Right atrium auricular region (tissue), 2 donors: Measurements from ENCODE around the gene QSER1. TPM values are rescaled to one million over a fixed set of nuclear protein-coding genes. Genes with fewer than 3 reads are reported as not detected.
"Not testable (repeated sequence)": the region's sequence is repeated elsewhere in the genome, so short reads cannot be mapped to it uniquely, and the experiment has no call there.

ENCODE experiments used
- DNase-seq: peaks from one replicate; pipeline ENCODE4 v3.0.0-alpha.2; 2019; ENCODE audit warnings: low spot score
- H3K27ac ChIP-seq, 2 donors: fragments of 200-600 bp; sonication (generic); 1 replicate in 1 of 2; 2 replicates in 1 of 2; pipeline ENCODE4 v1.5.1; 2016 to 2019
- H3K27me3 ChIP-seq, 2 donors: fragments of 200-600 bp; sonication (generic); one replicate each; pipeline versions ENCODE4 v1.5.1 to v1.6.0; 2017 to 2019
- H3K36me3 ChIP-seq: fragments of 200-600 bp; sonication (generic); one replicate; pipeline ENCODE4 v1.5.1; 2016
- H3K4me1 ChIP-seq, 2 donors: fragments of 200-600 bp; sonication (generic); one replicate each; pipeline versions ENCODE4 v1.5.1 to v1.6.0; 2017 to 2019
- H3K4me3 ChIP-seq, 2 donors: fragments of 200-600 bp; sonication (generic); 1 replicate in 1 of 2; 2 replicates in 1 of 2; pipeline ENCODE4 v1.5.1; 2017 to 2019; ENCODE audit warnings: mild to moderate bottlenecking in 1 of 2, moderate library complexity in 1 of 2
- H3K9me3 ChIP-seq, 2 donors: fragments of 200-600 bp; sonication (generic); one replicate each; pipeline ENCODE4 v1.5.1; 2019
- total RNA-seq, 2 donors: library from RNA; depleted of rRNA; stranded (reverse); fragments of >200 nt; gene quantifications; one replicate each; pipeline ENCODE4 v1.1.0, GENCODE V29; 2016
- TF ChIP-seq, protein P1 (sequence below), 2 donors: fragments of 200-600 bp; sonication (generic); IDR thresholded peaks; one replicate each; pipeline ENCODE4 v1.5.1; 2019; ENCODE audit warnings: antibody characterized with exemption in 2 of 2

The QSER1 gene
- total RNA-seq, 2 donors from 2014 or later = 17.5 to 23.7 TPM

DNA sequence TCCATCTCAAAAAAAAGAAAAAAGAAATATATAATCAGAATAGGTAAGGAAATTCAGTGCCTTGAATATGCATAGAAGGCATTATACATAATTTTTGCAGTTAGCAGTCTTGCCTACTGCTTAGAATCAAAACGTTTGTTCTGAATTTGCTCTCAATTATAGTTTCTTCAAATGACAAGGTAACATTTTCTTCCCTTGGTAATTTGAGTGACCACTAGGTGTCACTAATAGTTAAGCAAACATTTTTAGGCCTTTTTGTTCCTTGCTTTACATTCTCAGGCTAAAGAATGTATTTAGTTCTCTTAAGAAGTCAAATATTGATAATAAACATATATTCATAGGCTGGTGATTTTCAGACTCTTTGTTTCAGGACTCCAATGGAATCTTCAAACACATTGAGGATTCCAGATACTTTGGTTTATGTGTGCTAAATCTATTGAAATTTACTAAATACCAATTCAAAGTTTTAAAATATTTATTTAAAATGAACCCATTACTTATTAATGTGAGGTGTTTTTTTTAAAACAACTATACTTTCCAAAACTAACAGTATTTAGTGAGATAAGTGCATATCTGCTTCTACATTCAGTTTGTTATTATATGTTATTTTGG lies 68.0 kb downstream of the QSER1 start:
- no peaks in the 10 kb centered on the region for H3K9me3 ChIP-seq
- no peak overlapping the region for H3K27ac ChIP-seq
- no peaks in the 10 kb centered on the region for H3K27me3 ChIP-seq
- TF ChIP-seq, protein P1, sequence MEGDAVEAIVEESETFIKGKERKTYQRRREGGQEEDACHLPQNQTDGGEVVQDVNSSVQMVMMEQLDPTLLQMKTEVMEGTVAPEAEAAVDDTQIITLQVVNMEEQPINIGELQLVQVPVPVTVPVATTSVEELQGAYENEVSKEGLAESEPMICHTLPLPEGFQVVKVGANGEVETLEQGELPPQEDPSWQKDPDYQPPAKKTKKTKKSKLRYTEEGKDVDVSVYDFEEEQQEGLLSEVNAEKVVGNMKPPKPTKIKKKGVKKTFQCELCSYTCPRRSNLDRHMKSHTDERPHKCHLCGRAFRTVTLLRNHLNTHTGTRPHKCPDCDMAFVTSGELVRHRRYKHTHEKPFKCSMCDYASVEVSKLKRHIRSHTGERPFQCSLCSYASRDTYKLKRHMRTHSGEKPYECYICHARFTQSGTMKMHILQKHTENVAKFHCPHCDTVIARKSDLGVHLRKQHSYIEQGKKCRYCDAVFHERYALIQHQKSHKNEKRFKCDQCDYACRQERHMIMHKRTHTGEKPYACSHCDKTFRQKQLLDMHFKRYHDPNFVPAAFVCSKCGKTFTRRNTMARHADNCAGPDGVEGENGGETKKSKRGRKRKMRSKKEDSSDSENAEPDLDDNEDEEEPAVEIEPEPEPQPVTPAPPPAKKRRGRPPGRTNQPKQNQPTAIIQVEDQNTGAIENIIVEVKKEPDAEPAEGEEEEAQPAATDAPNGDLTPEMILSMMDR (IDR thresholded peaks at IDR 0.05) = peak; percentile 48 to 73
- DNase-seq = no peak
- H3K4me3 ChIP-seq = no peak overlapping the region
- H3K4me1 ChIP-seq = no peaks in the 10 kb centered on the region
- peaks cover 5% of the 10 kb centered on the region for H3K36me3 ChIP-seq

DNA sequence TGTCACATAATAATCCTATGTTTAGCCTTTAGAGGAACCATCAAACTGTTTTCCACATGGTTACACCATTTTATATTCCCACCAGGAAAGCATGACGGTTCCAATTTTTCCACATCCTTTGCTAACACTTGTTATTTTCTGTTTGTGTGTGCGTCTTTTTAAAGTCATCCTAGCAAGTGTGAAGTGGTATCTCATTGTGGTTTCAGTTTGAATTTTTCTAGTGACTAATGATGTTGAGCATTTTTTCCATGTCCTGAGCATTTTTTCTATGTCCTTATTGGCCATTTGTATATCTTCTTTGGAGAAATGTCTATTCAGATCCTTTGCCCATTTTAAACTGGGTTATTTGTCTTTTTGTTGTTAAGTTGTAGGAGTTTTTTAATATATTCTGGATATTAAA lies 69.4 kb downstream of the QSER1 start:
- DNase-seq = no peak
- no peak overlapping the region for H3K27ac ChIP-seq
- H3K36me3 ChIP-seq = no peaks in the 10 kb centered on the region
- TF ChIP-seq, protein P1 (IDR thresholded peaks at IDR 0.05) = no peak
- H3K9me3 ChIP-seq = no peaks in the 10 kb centered on the region
- H3K27me3 ChIP-seq = no peaks in the 10 kb centered on the region
- H3K4me1 ChIP-seq = no peaks in the 10 kb centered on the region
- H3K4me3 ChIP-seq = no peak overlapping the region

- Histone ChIP-seq H3K27me3 (no peaks in the 10 kb centered on the region), H3K36me3 (no peaks in the 10 kb centered on the region), H3K4me1 (no peaks in the 10 kb centered on the region), H3K9me3 (no peaks in the 10 kb centered on the region), H3K27ac (no peak overlapping the region), H3K4me3 (no peak overlapping the region)
- DNase-seq = no peak
- TF ChIP-seq, protein P1 (IDR thresholded peaks at IDR 0.05) = no peak
These were observed 71.1 kb downstream of the QSER1 start for GRCh38 chr11:32963721-32964120.

DNA sequence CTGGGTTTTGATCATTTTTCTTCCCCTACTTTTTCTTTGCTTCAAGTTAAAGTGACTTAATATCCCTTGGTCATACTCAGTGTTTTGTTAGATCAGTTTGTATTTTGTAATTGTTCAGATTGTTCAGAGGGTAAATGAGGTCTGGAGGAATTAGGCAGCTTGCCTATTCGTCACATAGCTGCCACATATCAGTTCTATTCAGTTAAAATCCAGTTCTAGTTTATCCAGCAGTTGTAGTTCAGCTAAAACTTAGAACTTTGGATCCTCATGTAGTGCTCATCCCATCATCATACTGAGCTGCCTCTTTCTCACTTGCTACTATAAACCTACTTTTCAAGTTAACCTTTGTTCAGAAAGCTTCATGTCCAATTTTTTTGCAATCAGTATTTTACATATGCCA lies 75.9 kb downstream of the QSER1 start:
- Histone ChIP-seq H3K27me3 (no peaks in the 10 kb centered on the region), H3K4me3 (no peak overlapping the region), H3K36me3 (peaks cover 5% of the 10 kb centered on the region), H3K27ac (no peak overlapping the region), H3K4me1 (no peaks in the 10 kb centered on the region), H3K9me3 (no peaks in the 10 kb centered on the region)
- TF ChIP-seq, protein P1 (IDR thresholded peaks at IDR 0.05) = no peak
- no peak for DNase-seq

GRCh38 chr11:32972233-32972632 lies 79.6 kb downstream of the QSER1 start:
- not testable (repeated sequence) for DNase-seq, H3K9me3 ChIP-seq, H3K27me3 ChIP-seq, H3K4me3 ChIP-seq, H3K27ac ChIP-seq, H3K4me1 ChIP-seq
- H3K36me3 ChIP-seq = peaks cover 11% of the 10 kb centered on the region

DNA sequence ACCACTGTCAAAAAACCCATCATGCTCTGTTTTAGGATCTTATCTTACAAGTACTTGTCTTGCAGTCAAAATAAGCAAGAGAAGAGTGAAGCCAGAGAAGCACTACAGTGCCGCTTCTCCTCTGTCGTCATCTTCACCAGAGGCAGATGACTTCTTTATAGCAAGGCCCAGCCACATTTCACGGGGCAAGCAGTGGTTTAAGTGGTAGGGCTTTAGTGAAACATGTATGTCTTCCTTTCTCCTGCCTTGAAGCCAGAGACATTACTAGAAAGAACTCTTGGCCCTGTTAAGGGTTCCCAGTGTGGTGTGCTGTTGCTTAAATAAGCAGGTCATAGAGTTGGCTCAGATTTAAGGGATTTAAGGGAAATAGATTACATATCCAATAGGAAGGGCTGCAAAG lies 80.2 kb downstream of the QSER1 start:
- Histone ChIP-seq H3K9me3 (no peaks in the 10 kb centered on the region), H3K27me3 (no peaks in the 10 kb centered on the region), H3K4me3 (no peak overlapping the region), H3K27ac (no peak overlapping the region), H3K4me1 (no peaks in the 10 kb centered on the region), H3K36me3 (peaks cover 11% of the 10 kb centered on the region)
- no peak for DNase-seq
- TF ChIP-seq, protein P1 (IDR thresholded peaks at IDR 0.05) = no peak
